Neural crest cell (in vitro differentiated cells): ENCODE results near the gene ENDOV. TPM values are rescaled to one million over a fixed set of nuclear protein-coding genes. Genes with fewer than 3 reads are reported as not detected.

ENCODE experiments used
- DNase-seq: peaks from one replicate; pipeline ENCODE4 v3.0.0; 2021; ENCODE audit warnings: low read depth, mixed read lengths, low spot score
- H3K27ac Mint-ChIP-seq: one replicate; pipeline ENCODE4 v1.8.0; 2021; ENCODE audit warnings: mild to moderate bottlenecking, mixed read lengths; ENCODE audit not compliant: unreplicated experiment
- H3K27me3 Mint-ChIP-seq: 2 replicates; pipeline ENCODE4 v1.8.0; 2021; ENCODE audit warnings: low read depth, mild to moderate bottlenecking, mixed read lengths
- H3K36me3 Mint-ChIP-seq: 2 replicates; pipeline ENCODE4 v1.8.0; 2021; ENCODE audit warnings: low read depth, mild to moderate bottlenecking, mixed read lengths
- H3K4me1 Mint-ChIP-seq: 2 replicates; pipeline ENCODE4 v1.8.0; 2021; ENCODE audit warnings: mixed read lengths
- H3K4me3 Mint-ChIP-seq: one replicate; pipeline ENCODE4 v1.8.0; 2021; ENCODE audit warnings: mild to moderate bottlenecking, mixed read lengths
- H3K9me3 Mint-ChIP-seq: 2 replicates; pipeline ENCODE4 v1.8.0; 2021; ENCODE audit warnings: mixed read lengths
- CTCF ChIP-seq: fragments of 200-600 bp; sonication (generic); conservative IDR thresholded peaks from 2 replicates; pipeline ENCODE4 v1.5.0; 2021; ENCODE audit warnings: antibody characterized with exemption, mild to moderate bottlenecking
- total RNA-seq: library from RNA; stranded (reverse); gene quantifications from 2 replicates; pipeline ENCODE4 v1.2.1, GENCODE V29; 2021

The ENDOV gene
- total RNA-seq, 1 donor from 2014 or later = 38.0 TPM

DNA sequence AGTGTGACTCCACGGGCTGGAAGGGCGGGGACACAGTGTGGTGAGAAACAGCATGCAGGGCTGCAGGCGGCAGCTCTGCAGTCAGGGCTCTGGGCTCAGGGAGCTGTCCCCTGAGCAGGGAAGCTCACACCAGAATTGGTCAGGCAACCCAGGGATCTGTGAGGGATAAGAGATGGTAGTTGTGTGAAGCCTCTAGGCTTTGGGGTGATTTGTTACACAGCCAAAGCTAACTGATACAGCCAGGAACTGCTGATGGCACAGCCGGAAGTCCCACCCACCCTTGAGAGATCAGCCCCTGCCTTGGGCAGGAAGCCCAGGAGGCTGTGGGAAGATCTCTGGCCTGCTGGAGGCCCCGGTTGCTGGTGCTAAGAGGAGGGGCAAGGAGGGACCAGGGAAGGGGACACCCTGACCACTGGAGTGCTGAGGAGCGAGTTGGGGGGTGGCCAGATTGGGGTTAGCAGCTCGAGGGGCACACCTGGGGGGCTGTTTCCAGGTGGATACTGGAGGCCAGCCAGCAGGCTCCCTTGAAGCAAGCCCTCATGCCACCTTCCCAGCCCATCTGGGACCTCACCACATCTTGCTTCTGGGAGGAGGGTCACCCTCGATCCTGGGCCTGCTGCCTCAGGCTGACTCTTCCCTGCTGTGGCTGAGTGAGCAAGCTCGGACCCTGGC is 36.3 kb downstream of the ENDOV start:
- Mint-ChIP-seq H3K27ac (no peak overlapping the region), H3K4me1 (peaks cover 22% of the 10 kb centered on the region), H3K4me3 (peak overlapping the region; percentile 54), H3K27me3 (peaks cover 2% of the 10 kb centered on the region), H3K9me3 (no peaks in the 10 kb centered on the region), H3K36me3 (no peaks in the 10 kb centered on the region)
- TF ChIP-seq CTCF = no peak
- DNase-seq = no peak

- Mint-ChIP-seq H3K4me3 (peak overlapping the region; percentile 95), H3K27ac (no peak overlapping the region), H3K27me3 (peaks cover 6% of the 10 kb centered on the region), H3K4me1 (peaks cover 22% of the 10 kb centered on the region), H3K9me3 (no peaks in the 10 kb centered on the region), H3K36me3 (no peaks in the 10 kb centered on the region)
- TF ChIP-seq CTCF = no peak
- DNase-seq = no peak
These were observed 37.4 kb downstream of the ENDOV start for GRCh38 chr17:80452173-80452915.

- Mint-ChIP-seq H3K4me3 (peak overlapping the region; percentile 95), H3K27ac (peak overlapping the region; percentile 84), H3K4me1 (peaks cover 22% of the 10 kb centered on the region), H3K27me3 (peaks cover 6% of the 10 kb centered on the region), H3K36me3 (no peaks in the 10 kb centered on the region), H3K9me3 (no peaks in the 10 kb centered on the region)
- no peak for TF ChIP-seq CTCF
- DNase-seq = no peak
These were observed 38.4 kb downstream of the ENDOV start for GRCh38 chr17:80453126-80453997.

DNA sequence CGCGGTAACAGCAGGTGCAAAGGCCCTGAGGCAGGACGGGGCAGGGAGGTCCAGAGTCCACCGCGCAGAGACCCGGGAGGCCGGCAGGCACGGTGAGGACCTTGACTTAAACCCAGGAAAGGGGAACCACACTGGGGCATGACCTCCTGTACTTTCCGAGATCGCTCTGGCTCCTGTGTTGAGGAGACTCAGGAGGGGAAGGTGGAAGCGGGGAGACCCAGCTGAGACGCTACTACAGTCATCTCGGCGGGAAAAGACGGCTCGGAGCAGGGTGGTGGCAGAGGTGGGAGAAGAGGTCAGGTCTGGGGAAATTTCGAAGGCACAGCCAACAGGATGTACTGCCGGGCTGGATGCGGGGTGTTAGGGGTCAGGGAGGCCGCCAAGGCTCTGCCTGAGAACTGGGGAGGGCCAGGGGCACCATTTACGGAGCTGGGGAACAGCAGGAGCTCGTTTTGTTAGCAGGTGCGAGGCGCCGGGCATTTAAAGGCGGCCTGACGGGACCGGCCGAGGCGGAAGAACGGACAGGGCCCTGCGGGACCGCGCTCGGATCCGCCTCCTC is 39.1 kb downstream of the ENDOV start:
- Mint-ChIP-seq H3K27me3 (peaks cover 6% of the 10 kb centered on the region), H3K4me3 (peak overlapping the region; percentile 95), H3K4me1 (peaks cover 22% of the 10 kb centered on the region), H3K36me3 (no peaks in the 10 kb centered on the region), H3K9me3 (no peaks in the 10 kb centered on the region), H3K27ac (peak overlapping the region; percentile 99)
- no peak for TF ChIP-seq CTCF
- no peak for DNase-seq
